IMR-90 (cell line): ENCODE measurements around the gene SRGAP3. TPM values are rescaled to one million over a fixed set of nuclear protein-coding genes. Genes with fewer than 3 reads are reported as not detected.

Experiments used
- ATAC-seq: fragments of 200-7000 bp; cut with Tn5 transposase; 2 replicates; pipeline ENCODE4 v1.9.1; 2020; ENCODE audit warnings: low read depth, mild to moderate bottlenecking, moderate library complexity
- BruUV-seq: library from RNA; stranded (reverse); fragments of 400-500 nt; replicated peaks from 2 replicates; lab custom pipeline; 2021; lab: Mats Ljungman, UMichigan
- CTCF ChIA-PET: fragments of 300-600 bp; formaldehyde crosslinking; extraction: SDS; loops from one replicate; lab custom pipeline; 2021; ENCODE audit warnings: antibody characterized with exemption; lab: Yijun Ruan, JAX
- POLR2A ChIA-PET: fragments of 300-600 bp; sonication (Branson Sonifier 250); formaldehyde crosslinking; loops from one replicate; lab custom pipeline; 2022; ENCODE audit warnings: antibody characterized with exemption; ENCODE audit not compliant: unreplicated experiment; lab: Charles Lee
- DNase-seq: peaks from one replicate; pipeline ENCODE4 v3.0.0; 2013
- H2AFZ ChIP-seq: replicated peaks from 2 replicates; pipeline ENCODE3; 2013; ENCODE audit warnings: low read length, mild to moderate bottlenecking; ENCODE audit not compliant: poor library complexity
- H2AK5ac ChIP-seq: 2 replicates; pipeline ENCODE4 v1.6.1; 2013; ENCODE audit warnings: low read depth, low read length, inconsistent platforms
- H2AK9ac ChIP-seq: replicated peaks from 2 replicates; pipeline ENCODE3; 2013; ENCODE audit warnings: mild to moderate bottlenecking, low read depth, low read length, moderate library complexity; ENCODE audit not compliant: poor library complexity
- H2BK120ac ChIP-seq: 2 replicates; pipeline ENCODE4 v1.6.1; 2013; ENCODE audit warnings: low read depth, low read length, inconsistent platforms
- H2BK15ac ChIP-seq: 3 replicates; pipeline ENCODE4 v1.6.1; 2013; ENCODE audit warnings: low read depth, low read length, inconsistent platforms
- H2BK20ac ChIP-seq: 2 replicates; pipeline ENCODE4 v1.6.1; 2013; ENCODE audit warnings: low read depth, mild to moderate bottlenecking, inconsistent platforms, low read length, moderate library complexity
- H2BK5ac ChIP-seq: 2 replicates; pipeline ENCODE4 v1.6.1; 2013; ENCODE audit warnings: mild to moderate bottlenecking, low read depth, low read length, inconsistent platforms; ENCODE audit not compliant: poor library complexity, severe bottlenecking
- H3K14ac ChIP-seq: replicated peaks from 2 replicates; pipeline ENCODE4 v1.6.1; 2013; ENCODE audit warnings: low read depth, low read length, inconsistent platforms
- H3K18ac ChIP-seq: 2 replicates; pipeline ENCODE4 v1.6.1; 2013; ENCODE audit warnings: low read depth, low read length, control low read depth
- H3K23ac ChIP-seq: 2 replicates; pipeline ENCODE4 v1.6.1; 2013; ENCODE audit warnings: low read depth, low read length, inconsistent platforms
- H3K27ac ChIP-seq: 2 replicates; pipeline ENCODE4 v1.5.1; 2013; ENCODE audit warnings: mild to moderate bottlenecking, control low read depth, low read length; ENCODE audit not compliant: insufficient read depth
- H3K27me3 ChIP-seq: 2 replicates; pipeline ENCODE4 v1.6.1; 2013; ENCODE audit warnings: low read length; ENCODE audit not compliant: control insufficient read depth, insufficient read depth
- H3K36me3 ChIP-seq: 2 replicates; pipeline ENCODE4 v1.6.1; 2013; ENCODE audit warnings: low read length, mixed read lengths; ENCODE audit not compliant: control insufficient read depth, insufficient read depth
- H3K4ac ChIP-seq: 2 replicates; pipeline ENCODE4 v1.6.1; 2013; ENCODE audit warnings: low read depth, low read length, inconsistent platforms
- H3K4me1 ChIP-seq: 2 replicates; pipeline ENCODE4 v1.6.1; 2013; ENCODE audit warnings: low read length, mixed read lengths; ENCODE audit not compliant: control insufficient read depth, insufficient read depth
- H3K4me2 ChIP-seq: 2 replicates; pipeline ENCODE4 v1.6.1; 2013; ENCODE audit warnings: low read depth, mild to moderate bottlenecking, control low read depth, low read length, moderate library complexity
- H3K4me3 ChIP-seq: 2 replicates; pipeline ENCODE4 v1.5.1; 2013; ENCODE audit warnings: low read depth, mild to moderate bottlenecking, control low read depth, low read length, moderate library complexity; ENCODE audit not compliant: insufficient read depth
- H3K56ac ChIP-seq: 2 replicates; pipeline ENCODE4 v1.6.1; 2013; ENCODE audit warnings: low read length, inconsistent platforms; ENCODE audit not compliant: insufficient read depth; ENCODE audit errors: extremely low read depth
- H3K79me1 ChIP-seq, 2 experiments: 2 replicates each; pipeline ENCODE4 v1.6.1; 2013; ENCODE audit warnings: low read length in 2 of 2, inconsistent platforms in 1 of 2, low read depth in 1 of 2
- H3K9ac ChIP-seq: 2 replicates; pipeline ENCODE4 v1.6.1; 2013; ENCODE audit warnings: low read depth, low read length, control low read depth
- H3K9me1 ChIP-seq: 2 replicates; pipeline ENCODE4 v1.6.1; 2013; ENCODE audit warnings: low read length, inconsistent platforms; ENCODE audit not compliant: insufficient read depth
- H3K9me3 ChIP-seq: 2 replicates; pipeline ENCODE4 v1.6.1; 2013; ENCODE audit warnings: low read length; ENCODE audit not compliant: control insufficient read depth, insufficient read depth
- H4K20me1 ChIP-seq: 2 replicates; pipeline ENCODE4 v1.6.1; 2013; ENCODE audit warnings: low read length, inconsistent platforms; ENCODE audit not compliant: insufficient read depth
- H4K5ac ChIP-seq: 2 replicates; pipeline ENCODE4 v1.6.1; 2013; ENCODE audit warnings: mild to moderate bottlenecking, low read depth, low read length, control low read depth
- H4K8ac ChIP-seq, 2 experiments: 2 replicates each; pipeline ENCODE4 v1.6.1; 2013; ENCODE audit warnings: low read depth in 2 of 2, low read length in 2 of 2, control low read depth in 1 of 2, inconsistent platforms in 1 of 2
- H4K91ac ChIP-seq: 2 replicates; pipeline ENCODE4 v1.6.1; 2013; ENCODE audit warnings: low read depth, low read length, inconsistent platforms; ENCODE audit not compliant: insufficient read depth
- BHLHE40 ChIP-seq: fragments of 150-350 bp; IDR thresholded peaks from 2 replicates; pipeline ENCODE4 v1.6.1; 2016; ENCODE audit warnings: mild to moderate bottlenecking, low read depth, low read length
- FOS ChIP-seq: fragments of 150-350 bp; IDR thresholded peaks from 2 replicates; pipeline ENCODE4 v1.6.1; 2016; ENCODE audit warnings: low read depth, low read length
- MXI1 ChIP-seq: IDR thresholded peaks from 2 replicates; pipeline ENCODE4 v1.6.1; 2012; ENCODE audit warnings: low read depth, mild to moderate bottlenecking, low read length, moderate library complexity, borderline replicate concordance
- WGBS, 2 experiments: methylation state at CpG; one replicate each; pipeline versions ENCODE4 v1.1.5 to v1.1.7; 2013; ENCODE audit warnings: missing lambda C conversion rate in 2 of 2; ENCODE audit not compliant: insufficient read length in 1 of 2; ENCODE audit errors: extremely low coverage in 2 of 2; 5-methylcytosine and 5-hydroxymethylcytosine counted together
- dilution Hi-C: fragments of 300-500 bp; cut with HindIII; formaldehyde crosslinking; loops from one replicate; pipeline ENCODE4 v1.14.3; 2018; ENCODE audit warnings: low sequenced_read_pairs; ENCODE audit not compliant: unreplicated experiment
- in situ Hi-C: fragments of 300-500 bp; cut with MboI; formaldehyde crosslinking; loops from 3 replicates; pipeline ENCODE4 v1.14.3; 2019; ENCODE audit warnings: low sequenced_read_pairs, inconsistent platforms, mixed read lengths
- intact Hi-C: fragments of 100-400 bp; cut with micrococcal nuclease; formaldehyde crosslinking; loops from 2 replicates; pipeline ENCODE4 v1.10.0; 2022
- polyA plus RNA-seq, 3 experiments: library from polyadenylated mRNA; depleted of rRNA; stranded (reverse); fragments of >200 nt; gene quantifications; 2 replicates each; pipeline ENCODE4 v1.2.3, GENCODE V29; 2012; ENCODE audit warnings: low replicate concordance in 1 of 3
- total RNA-seq: library from RNA; depleted of rRNA; stranded (reverse); fragments of >200 nt; gene quantifications from 2 replicates; pipeline ENCODE4 v1.2.3, GENCODE V29; 2012
- TF ChIP-seq, protein P1 (sequence below): fragments of 150-350 bp; IDR thresholded peaks from 2 replicates; pipeline ENCODE4 v1.6.1; 2016; ENCODE audit warnings: low read depth, mild to moderate bottlenecking, low read length, moderate library complexity, borderline replicate concordance

Gene SRGAP3
- total and polyA plus RNA-seq, 2 of the 4 experiments (the other 2 are of a cell fraction) = 0.68 to 1.4 TPM

DNA sequence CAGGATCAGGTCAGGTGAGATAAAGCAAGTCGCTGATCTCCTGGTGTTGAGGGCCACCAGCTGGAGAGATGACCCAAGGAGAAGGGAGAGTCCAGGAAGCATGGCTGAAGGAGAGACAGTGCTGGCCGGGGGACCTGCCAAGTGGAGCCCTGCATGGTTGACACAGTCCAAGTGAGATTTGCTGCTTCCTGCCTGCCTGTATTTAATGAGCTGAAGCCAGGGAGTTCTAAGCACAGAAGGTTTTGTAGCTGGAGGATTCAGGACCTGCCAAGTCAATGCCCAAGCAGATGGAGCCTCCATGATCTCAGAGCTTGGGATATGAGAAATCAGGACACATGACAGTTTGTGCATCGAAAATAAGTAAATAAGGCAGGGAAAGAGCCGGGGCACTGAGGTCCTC lies 125.6 kb downstream of the SRGAP3 start:
- no peak overlapping the region for H3K4me3 ChIP-seq
- no peaks in the 10 kb centered on the region for H3K9me3 ChIP-seq
- no peaks in the 10 kb centered on the region for H3K36me3 ChIP-seq
- no peaks in the 10 kb centered on the region for H3K4me1 ChIP-seq
- dilution Hi-C loops = no loop called here
- in situ Hi-C loops = no loop called here
- TF ChIP-seq, protein P1, sequence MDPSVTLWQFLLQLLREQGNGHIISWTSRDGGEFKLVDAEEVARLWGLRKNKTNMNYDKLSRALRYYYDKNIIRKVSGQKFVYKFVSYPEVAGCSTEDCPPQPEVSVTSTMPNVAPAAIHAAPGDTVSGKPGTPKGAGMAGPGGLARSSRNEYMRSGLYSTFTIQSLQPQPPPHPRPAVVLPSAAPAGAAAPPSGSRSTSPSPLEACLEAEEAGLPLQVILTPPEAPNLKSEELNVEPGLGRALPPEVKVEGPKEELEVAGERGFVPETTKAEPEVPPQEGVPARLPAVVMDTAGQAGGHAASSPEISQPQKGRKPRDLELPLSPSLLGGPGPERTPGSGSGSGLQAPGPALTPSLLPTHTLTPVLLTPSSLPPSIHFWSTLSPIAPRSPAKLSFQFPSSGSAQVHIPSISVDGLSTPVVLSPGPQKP = no peak
- no peak for TF ChIP-seq FOS
- TF ChIP-seq MXI1 = no peak
- TF ChIP-seq BHLHE40 = no peak
- no peak overlapping the region for H2AFZ ChIP-seq
- no peak overlapping the region for H4K5ac ChIP-seq
- no TSS peak for BruUV-seq
- H3K27me3 ChIP-seq = no peaks in the 10 kb centered on the region
- no peak overlapping the region for H3K18ac ChIP-seq
- ATAC-seq (no peak), DNase-seq (no peak)
- no peak overlapping the region for H2BK20ac ChIP-seq
- ChIA-PET POLR2A (no interaction called here), CTCF (no interaction called here)
- H3K9me1 ChIP-seq = no peaks in the 10 kb centered on the region
- no peak overlapping the region for H3K4me2 ChIP-seq
- H2BK5ac ChIP-seq = no peak overlapping the region
- no peak overlapping the region for H2AK9ac ChIP-seq
- H4K8ac ChIP-seq = no peak overlapping the region
- no peaks in the 10 kb centered on the region for H3K79me1 ChIP-seq
- H3K23ac ChIP-seq = no peak overlapping the region
- H2AK5ac ChIP-seq = no peak overlapping the region
- H4K20me1 ChIP-seq = no peaks in the 10 kb centered on the region
- no peak overlapping the region for H2BK15ac ChIP-seq
- no peak overlapping the region for H3K56ac ChIP-seq
- no peak overlapping the region for H3K9ac ChIP-seq
- no peak overlapping the region for H3K4ac ChIP-seq
- no peak overlapping the region for H3K27ac ChIP-seq
- 30% methylated on average over 2 of the region's 4 CpGs; no CpG with 5 or more reads in 1 of the 2 experiments for WGBS, 2 experiments
- no peak overlapping the region for H3K14ac ChIP-seq
- intact Hi-C loops = no loop called here
- no peak overlapping the region for H2BK120ac ChIP-seq
- H4K91ac ChIP-seq = no peak overlapping the region
